SH-SY5Y (cell line): ENCODE measurements around the gene CHI3L1.

Experiments used
- GATA2 ChIP-seq: IDR thresholded peaks from 2 replicates; pipeline ENCODE4 v1.6.1; 2011; ENCODE audit warnings: mild to moderate bottlenecking, low read depth, low read length
- GATA3 ChIP-seq: IDR thresholded peaks from 2 replicates; pipeline ENCODE4 v1.6.1; 2011; ENCODE audit warnings: low read depth, mild to moderate bottlenecking, low read length, moderate library complexity

Gene CHI3L1

DNA sequence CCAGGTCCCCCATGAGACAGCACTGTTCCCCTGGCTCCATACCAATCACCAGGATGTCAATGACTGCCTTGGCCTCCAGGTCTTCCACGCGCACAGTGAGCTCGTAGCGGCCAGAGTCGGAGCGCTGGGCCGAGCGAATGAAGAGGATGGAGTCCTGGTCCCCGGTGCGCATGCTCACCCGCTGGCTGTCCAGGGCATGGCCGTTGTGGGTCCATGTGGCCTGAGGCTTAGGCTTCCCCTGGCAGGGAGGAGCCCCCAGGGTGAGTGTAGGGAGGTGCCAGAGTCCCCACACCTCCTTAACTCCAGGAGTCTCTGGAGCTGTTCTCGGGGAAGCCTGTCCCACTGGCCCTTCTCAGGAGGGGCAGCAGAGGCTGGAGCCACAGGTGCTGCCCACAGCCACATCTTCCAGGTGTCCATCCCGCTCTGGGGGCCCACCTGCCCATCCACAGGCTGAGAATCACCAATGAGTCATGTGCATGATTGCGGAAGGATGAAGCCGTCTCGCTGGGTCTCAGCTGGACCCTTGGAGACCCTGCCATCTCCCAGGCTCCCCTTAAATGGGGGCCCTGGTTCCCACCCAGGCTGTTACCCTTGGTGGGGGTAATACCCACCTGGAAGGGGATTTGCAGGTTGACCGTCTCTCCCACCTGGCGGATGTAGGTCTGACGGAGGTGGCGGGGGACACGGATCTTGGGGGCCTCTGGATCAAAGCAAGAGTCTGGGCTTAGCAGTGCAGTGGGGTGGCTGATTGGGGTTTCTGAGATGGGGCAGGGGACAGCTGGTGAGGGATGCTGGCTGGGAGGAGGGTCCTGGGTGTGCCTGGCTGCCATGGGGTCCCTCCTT lies 14.9 kb downstream of the CHI3L1 start:
- TF ChIP-seq GATA2 (no peak), GATA3 (no peak)

DNA sequence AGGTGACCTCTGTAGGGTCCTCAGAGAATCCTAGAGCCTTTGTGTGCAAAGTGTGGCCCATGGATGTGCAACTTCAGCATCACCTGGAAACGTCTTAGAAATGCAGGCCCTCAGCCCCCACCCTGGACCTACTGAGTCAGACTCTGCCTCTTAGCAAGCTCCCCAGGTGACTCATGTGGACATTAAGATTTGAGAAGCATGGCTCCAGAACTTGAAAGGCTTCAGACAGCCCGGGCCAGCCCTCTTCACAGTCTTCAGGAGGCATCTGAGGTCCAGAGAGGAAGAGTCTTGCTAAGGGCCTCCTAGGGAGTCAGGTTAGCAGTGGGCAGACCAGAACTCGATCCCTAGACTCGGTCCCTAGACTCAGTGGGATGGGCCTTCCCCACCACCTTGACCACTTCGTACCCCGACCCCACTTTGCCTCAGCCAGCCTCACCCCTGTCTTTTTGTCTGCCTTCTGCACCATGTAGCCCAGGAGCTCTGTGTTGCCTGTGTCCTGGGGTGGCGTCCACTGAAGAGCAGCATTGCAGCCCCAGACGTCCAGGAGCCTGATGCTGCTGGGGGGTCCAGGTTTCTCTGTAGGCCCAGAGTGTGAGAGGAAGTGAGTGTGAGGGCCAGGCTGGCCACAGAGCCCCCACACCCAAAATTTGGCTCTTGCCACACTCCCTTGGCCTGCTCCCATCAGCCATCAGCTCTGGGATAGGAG lies 15.7 kb downstream of the CHI3L1 start:
- TF ChIP-seq GATA3 (no peak), GATA2 (no peak)

DNA sequence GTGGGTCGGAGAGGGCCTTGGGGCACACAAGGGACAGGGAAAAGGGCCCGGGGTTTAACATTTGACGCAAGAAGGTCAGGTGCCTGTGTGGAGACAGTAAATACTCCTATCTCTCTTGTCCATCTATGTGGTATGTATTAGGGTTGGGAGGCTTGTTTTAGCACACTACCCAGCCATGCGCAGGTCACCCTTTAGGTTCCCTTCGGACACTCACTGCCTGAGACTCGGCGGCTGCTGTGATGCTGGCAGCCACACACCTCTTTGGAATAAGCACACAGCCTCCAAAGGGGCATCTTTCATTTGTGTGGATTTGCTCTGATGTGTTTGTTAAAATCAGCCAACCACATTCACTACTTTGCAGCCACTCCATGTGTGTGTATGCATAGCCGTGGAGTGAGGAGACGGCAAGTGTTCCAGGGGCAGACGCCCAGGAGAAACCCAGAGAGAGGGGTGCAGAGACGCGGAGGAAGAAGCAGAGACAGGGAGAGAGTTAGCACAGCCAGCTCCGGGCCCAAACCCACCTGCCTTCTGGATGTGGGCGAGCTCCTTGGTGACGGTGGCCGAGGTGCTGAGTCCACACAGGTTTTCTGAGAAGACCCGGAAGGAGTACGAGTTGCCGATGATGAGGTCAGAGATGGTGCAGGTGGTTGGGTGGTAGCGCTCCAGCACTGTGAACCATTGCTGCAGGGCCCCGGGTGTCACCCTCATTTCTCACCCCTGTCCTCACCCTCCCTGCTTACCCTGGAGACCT lies 16.6 kb downstream of the CHI3L1 start:
- TF ChIP-seq GATA3 (no peak), GATA2 (no peak)

DNA sequence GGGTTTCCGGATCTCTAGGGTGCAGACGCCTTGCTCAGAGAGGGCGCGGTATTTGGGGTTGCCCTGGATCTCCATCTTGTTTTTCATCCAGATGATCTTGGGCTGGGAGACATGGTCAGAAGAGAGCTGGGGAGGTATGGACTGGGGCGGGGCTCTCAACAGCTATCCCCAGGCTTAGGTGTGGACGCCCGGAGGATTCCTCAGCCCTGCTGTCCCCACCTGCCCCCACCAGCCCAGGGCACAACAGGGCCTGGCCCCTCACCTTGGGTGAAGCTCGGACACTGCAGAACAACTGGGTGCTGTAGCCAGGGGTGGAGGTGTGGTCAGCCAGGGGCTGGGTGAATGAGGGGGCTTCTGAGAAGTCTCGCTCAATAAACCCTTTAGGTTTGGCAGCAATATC lies 17.5 kb downstream of the CHI3L1 start:
- no peak for TF ChIP-seq GATA3
- no peak for TF ChIP-seq GATA2

DNA sequence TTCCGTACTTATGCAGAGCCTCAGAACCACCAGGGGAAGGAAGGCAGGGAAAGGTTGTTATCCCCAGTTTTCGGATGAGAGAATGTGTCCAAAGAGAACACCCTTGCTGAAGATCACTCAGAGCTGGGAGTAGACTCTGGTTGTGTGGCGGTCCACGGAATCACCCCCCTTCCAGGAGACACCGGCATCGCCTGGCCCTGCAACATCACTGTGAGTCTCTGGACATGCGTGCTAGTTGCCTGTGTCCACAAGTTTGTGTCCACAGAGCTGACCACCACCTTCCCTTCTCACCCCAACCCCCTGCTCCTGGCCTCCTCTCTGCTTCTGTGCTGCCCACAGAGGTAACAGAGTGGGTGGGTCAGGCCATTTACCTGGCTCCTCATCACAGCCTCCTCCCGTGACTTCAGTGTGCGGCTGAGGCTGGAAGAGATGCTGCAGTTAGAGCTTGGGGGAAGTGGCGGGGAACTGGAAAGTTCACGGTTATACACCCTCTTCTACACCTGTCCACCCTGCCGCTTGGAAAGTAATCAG lies 18.2 kb downstream of the CHI3L1 start:
- TF ChIP-seq GATA3, result no peak
- no peak for TF ChIP-seq GATA2

DNA sequence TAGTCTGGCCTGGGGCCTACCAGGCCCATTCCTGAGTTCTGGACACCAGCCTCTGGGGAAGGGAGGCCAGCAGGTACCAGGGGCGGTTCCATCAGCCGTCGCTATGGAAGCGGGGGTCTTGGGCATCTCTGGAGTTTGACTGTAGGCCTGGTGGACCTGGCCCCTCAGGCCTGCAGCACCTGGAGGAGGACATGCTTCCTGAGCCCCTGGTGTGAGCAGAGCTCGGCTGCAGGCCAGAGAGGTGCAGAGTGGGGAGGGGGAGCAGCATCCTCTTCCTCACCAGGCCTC lies 18.6 kb downstream of the CHI3L1 start:
- TF ChIP-seq GATA2 (no peak), GATA3 (no peak)

DNA sequence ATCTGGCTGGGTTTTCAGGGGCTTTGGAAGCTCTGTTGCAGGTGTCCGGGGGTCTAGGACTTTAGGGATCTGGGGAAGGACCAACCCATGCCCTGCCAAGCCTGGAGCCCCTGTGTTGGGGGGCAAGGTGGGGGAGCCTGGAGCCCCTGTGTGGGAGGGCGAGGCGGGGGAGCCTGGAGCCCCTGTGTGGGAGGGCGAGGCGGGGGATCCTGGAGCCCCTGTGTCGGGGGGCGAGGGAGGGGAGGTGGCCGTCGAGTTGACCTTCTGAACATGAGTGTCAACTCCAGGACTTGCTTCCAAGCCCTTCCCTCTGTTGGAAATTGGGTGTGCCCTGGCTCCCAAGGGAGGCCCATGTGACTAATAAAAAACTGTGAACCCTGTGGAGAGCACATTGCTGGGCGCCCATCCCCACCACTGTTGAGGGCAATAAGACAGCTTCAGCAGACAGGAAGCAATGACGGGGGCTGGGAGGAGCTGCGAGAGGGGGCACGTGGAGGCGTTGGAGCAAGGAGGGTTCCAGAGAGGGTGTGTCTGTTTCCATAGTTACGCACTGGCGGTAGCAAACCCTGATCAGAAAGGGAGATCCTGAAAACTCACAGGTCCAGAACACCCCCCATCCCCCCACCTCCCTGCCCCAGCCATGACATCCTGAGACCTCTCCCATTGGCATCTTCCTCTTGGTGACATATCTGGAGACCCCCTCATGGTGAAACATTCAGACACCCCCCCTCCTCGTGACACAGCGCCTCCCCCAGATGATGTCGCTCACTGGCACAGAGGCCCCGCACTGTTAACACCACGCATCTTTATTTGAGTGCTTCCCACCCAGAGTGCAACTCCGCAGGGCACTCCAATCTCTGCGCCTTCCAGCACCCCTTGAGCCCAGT lies 19.2 kb downstream of the CHI3L1 start:
- no peak for TF ChIP-seq GATA3
- no peak for TF ChIP-seq GATA2

DNA sequence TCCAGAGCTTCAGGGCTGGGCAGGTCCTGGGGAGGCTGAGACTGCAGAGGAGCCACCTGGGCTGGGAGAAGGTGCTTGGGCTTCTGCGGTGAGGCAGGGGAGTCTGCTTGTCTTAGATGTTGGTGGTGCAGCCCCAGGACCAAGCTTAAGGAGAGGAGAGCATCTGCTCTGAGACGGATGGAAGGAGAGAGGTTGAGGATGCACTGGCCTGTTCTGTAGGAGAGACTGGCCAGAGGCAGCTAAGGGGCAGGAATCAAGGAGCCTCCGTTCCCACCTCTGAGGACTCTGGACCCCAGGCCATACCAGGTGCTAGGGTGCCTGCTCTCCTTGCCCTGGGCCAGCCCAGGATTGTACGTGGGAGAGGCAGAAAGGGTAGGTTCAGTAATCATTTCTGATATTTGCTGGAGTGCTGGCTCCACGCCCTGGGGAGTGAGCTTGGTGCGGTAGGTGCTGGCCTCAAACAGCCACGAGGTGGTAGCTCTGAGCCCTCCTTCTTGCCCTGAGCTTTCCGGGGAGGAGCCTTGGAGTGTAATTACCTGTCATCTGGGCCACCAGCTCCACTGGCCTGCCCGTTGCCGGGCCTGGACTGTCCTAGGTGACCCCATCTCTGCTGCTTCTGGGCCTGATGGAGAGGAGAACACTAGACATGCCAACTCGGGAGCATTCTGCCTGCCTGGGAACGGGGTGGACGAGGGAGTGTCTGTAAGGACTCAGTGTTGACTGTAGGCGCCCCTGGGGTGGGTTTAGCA lies 20.1 kb downstream of the CHI3L1 start:
- TF ChIP-seq GATA2, result no peak

DNA sequence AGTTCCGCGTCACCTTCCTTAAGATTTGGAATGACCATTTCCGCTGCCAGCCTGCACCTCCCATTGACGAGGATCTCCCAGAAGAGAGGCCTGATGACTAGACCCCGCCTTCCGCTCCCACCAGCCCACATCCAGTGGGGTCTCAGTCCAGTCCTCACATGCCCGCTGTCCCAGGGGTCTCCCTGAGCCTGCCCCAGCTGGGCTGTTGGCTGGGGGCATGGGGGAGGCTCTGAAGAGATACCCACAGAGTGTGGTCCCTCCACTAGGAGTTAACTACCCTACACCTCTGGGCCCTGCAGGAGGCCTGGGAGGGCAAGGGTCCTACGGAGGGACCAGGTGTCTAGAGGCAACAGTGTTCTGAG lies 20.7 kb downstream of the CHI3L1 start:
- TF ChIP-seq GATA2 (no peak), GATA3 (no peak)

DNA sequence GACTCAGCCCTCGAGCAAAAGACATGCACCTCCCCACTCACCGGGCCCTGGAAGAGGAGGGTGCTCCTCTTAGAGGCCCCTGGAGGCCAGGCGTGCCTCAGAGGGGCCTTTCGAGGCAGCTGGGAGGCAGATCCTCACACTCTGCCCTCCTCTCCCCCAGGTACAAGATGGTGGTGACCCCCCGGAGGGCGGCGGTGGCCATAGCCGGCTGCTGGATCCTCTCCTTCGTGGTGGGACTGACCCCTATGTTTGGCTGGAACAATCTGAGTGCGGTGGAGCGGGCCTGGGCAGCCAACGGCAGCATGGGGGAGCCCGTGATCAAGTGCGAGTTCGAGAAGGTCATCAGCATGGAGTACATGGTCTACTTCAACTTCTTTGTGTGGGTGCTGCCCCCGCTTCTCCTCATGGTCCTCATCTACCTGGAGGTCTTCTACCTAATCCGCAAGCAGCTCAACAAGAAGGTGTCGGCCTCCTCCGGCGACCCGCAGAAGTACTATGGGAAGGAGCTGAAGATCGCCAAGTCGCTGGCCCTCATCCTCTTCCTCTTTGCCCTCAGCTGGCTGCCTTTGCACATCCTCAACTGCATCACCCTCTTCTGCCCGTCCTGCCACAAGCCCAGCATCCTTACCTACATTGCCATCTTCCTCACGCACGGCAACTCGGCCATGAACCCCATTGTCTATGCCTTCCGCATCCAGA lies 21.3 kb downstream of the CHI3L1 start:
- no peak for TF ChIP-seq GATA3
- no peak for TF ChIP-seq GATA2

DNA sequence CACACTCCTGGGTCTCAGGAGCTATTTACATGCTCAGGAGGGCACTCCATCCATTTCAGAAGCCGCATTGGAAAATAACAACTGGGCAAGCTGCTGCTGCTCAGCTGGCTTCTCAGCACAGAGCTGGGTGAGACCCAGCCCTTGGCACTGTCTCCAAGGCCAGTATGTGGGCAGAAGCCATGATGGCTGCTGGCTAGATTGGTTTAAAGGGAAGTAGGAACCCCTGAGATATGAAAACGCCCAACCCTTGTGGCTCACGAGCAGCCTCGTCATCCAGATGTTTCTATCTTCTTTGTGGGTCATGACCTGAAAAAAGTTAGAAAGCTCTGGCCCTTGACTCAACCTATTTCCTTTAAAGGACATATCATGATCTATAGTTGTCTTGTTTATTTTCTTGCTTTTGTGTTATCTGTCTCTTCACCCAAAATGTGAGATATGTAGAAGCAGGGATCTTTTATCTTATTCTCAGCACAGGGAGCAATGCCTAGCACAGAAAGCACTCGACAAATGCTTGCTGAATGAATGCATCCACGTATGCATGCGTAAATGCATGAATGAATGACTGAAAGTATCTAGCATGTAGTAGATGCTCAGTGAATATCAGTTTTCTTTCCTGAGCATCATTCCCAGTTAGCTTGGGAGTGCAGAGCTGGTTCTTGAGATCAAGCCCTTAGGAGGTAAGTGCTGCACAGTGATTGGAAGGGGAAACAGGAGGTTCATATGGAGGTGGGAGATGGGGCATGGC lies 22.4 kb downstream of the CHI3L1 start:
- TF ChIP-seq GATA3, result no peak
- no peak for TF ChIP-seq GATA2

DNA sequence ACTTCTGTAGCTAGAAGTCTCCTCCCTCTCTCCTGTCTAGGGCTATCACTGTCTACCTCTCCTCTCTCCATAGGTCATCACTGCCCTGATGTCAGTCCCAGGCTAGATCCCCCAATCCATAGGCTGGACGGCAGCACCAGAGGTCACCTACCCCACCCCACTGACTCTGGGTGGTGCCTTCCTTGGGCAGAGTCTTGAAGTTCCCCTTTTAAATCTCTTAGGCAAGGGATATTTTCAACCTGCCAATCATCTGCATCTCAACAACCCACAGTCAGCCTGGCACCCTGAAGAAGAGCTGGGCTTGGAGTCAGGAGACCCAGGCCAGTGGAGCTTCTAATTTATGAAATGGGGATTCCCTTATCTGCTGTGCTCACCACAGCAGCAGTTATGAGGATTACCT lies 24.1 kb downstream of the CHI3L1 start:
- TF ChIP-seq GATA3 (no peak), GATA2 (no peak)
